ENCODE results near the gene GGT5.

Gene GGT5

DNA sequence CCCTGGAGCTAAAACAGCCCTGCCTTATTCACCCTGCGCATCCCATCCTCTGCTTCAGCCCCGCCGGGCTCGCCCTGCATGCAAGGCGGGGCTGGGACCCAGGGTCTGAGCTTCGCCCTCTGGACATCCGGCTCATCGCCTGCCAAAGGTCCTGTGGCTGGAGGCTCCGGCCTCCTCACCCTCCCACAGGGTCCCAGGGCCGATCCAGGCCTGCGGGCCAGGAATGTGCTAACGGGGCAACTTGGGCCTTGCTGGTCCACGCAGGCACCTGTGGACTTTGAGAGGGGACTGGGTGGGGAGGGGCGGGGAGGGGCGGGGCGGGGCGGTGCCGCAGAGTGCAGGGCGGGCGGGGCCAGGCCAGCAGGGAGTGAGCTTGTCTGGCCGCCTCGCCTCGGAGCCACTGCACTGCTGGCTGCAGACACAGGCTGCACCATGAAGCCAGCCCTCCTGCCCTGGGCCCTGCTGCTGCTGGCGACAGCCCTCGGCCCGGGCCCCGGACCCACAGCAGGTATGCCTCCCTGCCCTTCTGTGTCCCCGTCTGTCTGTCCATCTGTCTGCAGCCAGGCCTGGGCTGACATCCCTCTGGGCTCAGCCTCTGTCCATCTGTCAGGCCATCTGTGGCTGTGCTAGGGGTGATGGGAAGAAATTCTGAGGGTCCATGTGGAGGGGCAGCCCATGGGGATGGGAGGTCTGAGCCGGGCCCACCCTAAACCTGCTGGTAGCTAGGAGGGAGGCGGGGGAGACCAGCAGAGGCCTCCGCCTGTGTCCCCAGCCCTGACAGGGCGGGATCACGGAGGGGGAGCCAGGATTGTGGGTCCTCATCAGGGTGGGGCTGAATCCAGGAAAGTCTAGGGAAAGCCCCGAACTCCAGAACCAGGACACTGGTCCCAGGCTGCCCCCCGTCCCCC is 63.5 kb downstream of the GGT5 start, which contains the start of gene SUSD2:
TSS of gene SUSD2 (plus strand) at position 400 of the 908 bp plus-strand sequence. CDS start at position 433, 33 bp downstream.
- no peak for DNase-seq

GRCh38 chr22:24180316-24181087 is 64.4 kb downstream of the GGT5 start:
- DNase-seq = no peak

DNA sequence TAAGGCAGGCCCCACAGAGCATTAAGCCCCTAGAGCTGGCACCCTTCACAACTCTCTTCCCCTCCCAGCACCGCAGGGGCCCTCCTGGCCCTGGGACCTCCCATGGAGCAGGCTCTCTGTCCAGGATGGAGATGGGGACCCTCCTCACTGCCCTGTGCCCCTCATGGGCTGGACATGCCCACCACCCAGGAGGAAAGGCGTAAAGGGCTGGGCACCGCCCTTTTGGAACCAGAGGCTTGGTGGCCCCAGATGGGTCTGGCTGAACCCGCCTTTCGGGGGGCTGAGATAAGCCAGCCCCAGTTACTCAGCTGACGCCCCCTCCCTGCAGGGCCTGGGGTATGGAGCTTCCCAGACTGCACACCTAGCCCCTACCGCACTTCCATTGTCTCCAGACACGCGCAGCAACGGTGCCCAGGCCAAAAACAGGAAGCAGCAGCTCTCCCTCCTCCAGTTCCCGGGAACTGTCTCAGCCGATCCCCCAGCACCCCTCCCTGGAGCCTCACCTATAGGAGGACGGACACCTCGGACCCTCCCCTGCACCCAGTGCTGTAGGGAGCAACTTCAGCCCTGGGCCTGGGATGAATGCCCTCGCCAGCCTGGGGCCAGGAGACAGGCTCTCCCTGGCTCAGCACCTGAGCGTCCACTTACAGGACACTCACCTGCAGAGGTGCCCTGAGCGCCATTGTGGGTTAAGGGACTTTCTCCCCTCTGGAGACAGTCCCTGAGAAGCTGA is 65.2 kb downstream of the GGT5 start:
- no peak for DNase-seq

GRCh38 chr22:24178502-24179440 is 66.1 kb downstream of the GGT5 start:
- DNase-seq = no peak

DNA sequence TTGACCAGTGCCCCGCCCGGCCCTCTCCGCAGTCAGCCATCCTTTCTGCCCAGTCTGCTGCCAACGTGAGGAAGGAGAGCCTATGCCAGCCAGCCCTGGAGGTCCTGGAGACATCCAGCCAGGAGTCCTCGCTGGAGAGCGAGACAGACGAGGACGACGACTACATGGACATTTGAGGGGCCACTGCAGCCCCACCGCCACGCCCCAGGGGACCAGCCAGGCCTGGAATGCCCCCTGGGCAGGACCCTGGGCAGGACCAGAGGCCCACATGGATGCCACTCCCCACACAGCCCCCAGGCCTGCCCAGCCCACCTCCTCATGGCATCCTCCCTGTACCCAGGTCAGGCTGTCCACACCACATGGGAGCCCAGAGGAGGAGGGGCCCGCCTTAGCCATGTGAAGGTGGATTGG is 66.9 kb downstream of the GGT5 start:
- no peak for DNase-seq

DNA sequence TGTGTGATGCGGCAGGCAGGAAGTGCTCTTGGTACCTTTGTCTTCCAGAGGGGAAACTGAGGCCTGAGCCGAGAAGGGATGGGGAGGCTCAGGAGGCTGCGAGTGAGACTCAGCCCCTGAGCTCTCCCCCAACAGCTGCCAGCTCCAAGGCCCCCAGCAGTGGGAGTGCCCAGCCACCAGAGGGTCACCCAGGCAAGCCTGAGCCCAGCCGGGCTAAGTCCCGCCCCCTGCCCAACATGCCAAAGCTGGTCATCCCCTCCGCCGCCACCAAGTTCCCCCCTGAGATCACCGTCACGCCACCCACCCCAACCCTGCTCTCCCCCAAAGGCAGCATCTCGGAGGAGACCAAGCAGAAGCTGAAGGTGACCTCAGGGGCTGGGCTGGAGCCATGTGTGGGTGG is 67.4 kb downstream of the GGT5 start:
- no peak for DNase-seq

- DNase-seq = no peak
These were observed 67.8 kb downstream of the GGT5 start for GRCh38 chr22:24177045-24177444.

GRCh38 chr22:24176630-24177029 is 68.3 kb downstream of the GGT5 start:
- no peak for DNase-seq

DNA sequence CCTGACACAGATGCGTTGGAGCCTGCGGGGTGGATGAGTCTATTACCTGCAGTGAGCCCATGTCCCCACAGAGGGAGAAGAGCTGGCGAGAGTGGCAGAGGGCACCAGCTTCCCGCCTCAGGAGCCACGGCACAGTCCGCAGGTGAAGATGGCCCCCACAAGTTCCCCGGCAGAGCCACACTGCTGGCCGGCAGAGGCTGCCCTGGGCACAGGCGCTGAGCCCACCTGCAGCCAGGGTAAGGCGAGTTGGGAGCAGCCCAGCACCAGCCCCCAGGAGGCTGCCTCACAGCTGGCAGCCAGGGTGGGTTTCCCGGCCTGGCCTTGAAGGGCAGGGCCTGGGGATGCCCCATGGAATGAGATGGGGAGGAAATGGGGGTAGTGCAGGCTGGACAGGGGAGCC is 68.8 kb downstream of the GGT5 start:
- DNase-seq = no peak

GRCh38 chr22:24175160-24175808 is 69.6 kb downstream of the GGT5 start:
- peak; percentile 67 for DNase-seq

- DNase-seq = no peak
These were observed 73.1 kb downstream of the GGT5 start for GRCh38 chr22:24171822-24172221.

DNA sequence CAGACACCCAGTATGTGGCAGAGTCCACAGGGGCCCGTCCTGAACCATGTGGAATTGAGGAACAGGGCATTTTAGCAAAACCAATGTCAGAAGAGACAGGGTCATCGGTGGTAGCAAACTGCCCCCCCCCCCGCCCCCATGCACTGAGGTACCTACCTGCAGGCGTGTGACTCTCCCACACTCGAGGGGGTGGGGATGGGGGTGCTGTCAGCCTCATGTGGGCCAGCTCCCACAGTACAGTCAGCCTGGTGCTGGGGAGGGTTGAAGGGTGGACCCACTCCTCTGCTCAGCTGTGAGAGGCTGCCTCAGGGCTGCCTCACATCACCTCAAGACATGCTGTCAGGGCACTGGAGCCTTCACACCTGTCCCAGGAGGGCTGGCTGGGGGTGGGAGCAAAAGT is 74.2 kb downstream of the GGT5 start:
- DNase-seq = no peak

DNA sequence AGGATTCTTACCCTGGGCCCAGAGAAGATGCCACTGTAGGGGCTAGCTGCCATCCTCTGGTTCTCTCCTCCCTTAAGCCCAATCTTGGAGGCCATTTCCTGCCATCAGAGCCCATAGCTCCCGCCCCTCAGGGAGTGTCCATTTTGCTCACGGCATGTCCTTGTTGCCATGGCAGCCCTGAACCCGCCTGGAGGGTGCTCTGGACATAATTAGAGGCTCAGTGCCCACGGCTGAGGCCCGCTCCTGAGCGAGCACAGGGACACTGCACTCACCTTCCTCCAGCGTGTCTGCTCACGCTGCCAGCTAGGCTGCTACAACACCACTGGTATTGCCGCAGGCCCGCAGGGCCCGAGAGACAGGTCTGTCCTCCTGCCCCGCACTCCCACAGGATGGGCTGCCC is 74.7 kb downstream of the GGT5 start:
- no peak for DNase-seq

Data from stimulated activated CD4-positive, alpha-beta T cell treated with anti-CD3 and anti-CD28 coated beads, Interleukin-4, amount 100 ng/mL, for 24 hours (primary cell).